GM18499 (cell line): ENCODE results near the gene FNBP1.
"Not testable (repeated sequence)": the region's sequence is repeated elsewhere in the genome, so short reads cannot be mapped to it uniquely, and the experiment has no call there.

Source experiments
- ATAC-seq: cut with Tn5 transposase; IDR thresholded peaks from one replicate; pipeline ENCODE4 v1.9.1; 2021; ENCODE audit warnings: moderate number of reproducible peaks; ENCODE audit not compliant: insufficient read depth, unreplicated experiment

The FNBP1 gene

DNA sequence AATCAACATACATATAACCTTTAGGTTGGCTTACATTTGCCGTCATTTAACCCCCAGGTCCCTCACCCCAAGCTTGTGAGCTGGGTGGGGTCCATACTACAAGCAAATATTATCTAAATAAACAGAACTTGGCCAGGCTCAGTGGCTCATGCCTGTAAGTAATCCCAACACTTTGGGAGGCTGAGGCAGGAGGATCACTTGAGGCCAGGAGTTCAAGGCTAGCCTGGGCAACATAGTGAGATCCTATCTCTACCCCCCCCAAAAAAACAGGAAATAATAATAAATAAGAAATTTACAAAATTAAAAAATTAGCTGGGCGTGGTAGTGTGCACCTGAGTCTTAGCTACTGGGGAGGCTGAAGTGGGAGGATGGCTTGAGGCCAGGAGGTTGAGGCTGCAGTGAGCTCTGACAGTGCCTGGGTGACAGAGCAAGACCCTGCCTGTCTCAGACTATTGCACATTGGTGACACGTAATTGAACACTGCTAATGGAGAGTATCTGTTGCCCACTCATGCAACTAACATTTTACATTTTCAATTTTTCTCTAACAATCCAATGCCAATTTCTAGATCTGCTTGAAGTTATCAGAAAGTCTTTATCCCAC, 18.9 kb downstream of the FNBP1 start:
- no peak for ATAC-seq

DNA sequence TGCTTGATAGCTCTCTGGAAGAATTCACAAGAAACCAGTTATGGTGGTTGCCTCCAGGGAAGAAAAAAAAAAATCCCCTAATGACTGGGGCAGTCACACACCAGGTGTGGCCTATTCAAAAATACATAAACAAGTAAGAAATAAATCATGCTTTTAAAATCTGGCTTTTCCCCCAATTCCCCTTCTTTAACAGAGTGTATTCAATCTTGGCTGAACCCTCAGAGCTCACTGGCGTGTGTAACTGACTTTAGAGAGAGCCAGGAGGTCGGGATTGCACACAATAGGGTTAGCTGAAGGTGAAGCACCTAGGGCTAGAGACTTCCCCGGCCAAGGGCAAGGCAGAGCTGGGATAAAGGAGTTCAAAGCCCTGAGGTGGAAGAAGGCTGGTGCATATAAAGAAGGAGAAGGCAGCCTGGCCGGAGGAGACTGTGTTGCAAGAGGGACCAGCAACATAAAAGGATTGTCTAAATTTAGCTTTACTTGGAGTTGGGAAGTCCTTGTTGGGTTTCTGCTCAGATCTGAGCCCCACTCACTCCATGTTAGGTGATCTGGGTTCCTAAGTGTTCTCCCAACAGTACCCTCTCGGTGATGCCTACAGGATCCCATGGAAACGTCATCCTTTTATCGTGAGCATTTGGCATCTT, 19.7 kb downstream of the FNBP1 start:
- no peak for ATAC-seq

GRCh38 chr9:130022566-130023143, 20.3 kb downstream of the FNBP1 start:
- ATAC-seq, result no peak

DNA sequence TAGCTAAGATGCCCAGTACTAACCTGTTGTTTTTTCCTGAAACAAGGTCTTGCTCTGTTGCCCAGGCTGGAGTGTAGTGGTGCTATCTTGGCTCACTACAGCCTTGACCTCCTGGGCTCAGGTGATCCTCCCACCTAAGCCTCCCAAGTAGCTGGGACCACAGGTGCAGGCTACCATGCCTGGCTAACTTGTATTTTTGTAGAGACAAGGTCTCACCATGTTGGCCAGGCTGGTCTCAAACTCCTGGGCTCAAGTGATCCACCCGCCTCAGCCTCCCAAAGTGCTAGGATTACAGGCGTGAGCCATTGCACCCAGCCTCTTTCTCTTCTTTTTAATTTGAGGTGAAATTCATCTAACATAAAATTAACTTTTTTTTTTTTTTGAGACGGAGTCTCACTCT, 21.1 kb downstream of the FNBP1 start:
- not testable (repeated sequence) for ATAC-seq

GRCh38 chr9:130021123-130021522, 21.9 kb downstream of the FNBP1 start:
- no peak for ATAC-seq

- no peak for ATAC-seq
Measured at GRCh38 chr9:130020618-130021017, 22.4 kb downstream of the FNBP1 start.

GRCh38 chr9:130018265-130018664, 24.7 kb downstream of the FNBP1 start:
- no peak for ATAC-seq

- not testable (repeated sequence) for ATAC-seq
Measured at GRCh38 chr9:130017510-130017909, 25.5 kb downstream of the FNBP1 start.

GRCh38 chr9:130017076-130017475, 25.9 kb downstream of the FNBP1 start:
- ATAC-seq, result no peak

DNA sequence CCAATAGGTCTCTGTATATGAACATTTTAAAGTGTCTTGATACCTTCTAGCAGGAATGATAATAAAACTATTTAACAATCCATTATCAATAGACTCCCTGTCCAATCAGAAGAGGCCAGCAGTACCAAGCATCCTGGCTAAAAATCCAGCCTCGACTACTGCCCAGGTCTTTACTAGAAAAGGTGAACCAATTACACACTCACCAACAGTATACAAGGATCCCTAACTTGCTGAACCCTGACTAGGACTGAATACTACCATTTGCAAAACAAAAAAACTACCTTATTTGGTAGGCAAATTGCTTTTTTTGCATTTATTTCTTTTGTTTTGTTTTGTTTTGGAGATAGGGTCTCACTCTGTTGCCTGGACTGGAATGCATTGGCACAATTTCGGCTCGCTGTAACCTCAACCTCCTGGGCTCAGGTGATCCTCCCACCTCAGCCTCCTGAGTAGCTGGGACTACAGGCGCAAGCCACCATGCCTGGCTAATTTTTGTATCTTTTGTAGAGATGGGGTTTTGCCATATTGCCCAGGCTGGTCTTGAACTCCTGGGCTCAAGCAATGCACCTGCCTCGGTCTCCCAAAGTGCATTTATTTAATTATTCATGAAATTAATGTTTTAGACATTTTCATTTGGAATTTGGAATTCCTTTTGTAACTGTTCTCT, 27.5 kb downstream of the FNBP1 start:
- ATAC-seq, result no peak

DNA sequence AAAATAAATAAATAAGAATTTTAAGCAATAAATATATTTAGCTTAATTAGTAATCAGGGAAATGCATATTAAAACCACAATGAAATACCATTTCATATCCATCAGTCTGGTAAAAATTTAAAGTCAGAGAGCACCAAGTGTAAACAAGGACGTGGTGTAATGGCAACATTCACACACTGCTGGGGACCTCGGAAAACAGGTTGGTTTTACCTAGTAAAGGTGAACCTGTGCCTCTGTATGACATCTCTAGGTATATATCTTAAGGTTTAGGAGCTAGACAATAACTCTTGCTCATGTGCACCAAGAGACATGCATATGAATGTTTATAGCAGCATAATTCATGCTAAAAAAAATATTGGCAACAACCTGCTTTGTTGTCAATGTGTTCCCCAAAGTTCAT, 29.7 kb downstream of the FNBP1 start:
- ATAC-seq, result no peak

GRCh38 chr9:130010151-130010988, 32.6 kb downstream of the FNBP1 start:
- no peak for ATAC-seq

DNA sequence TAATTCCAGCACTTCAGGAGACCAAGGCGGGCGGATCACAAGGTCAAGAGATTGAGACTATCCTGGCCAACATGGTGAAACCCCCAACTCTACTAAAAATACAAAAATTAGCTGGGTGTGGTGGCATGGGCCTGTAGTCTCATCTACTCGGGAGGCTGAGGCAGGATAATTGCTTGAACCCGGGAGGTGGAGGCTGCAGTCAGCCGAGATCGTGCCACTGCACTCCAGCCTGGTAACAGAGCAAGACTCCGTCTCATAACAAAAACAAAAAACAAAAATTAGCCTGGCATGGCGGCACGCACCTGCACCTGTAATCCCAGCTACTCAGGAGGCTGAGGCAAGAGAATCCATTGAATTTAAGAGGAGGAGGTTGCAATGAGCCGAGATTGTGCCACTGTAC, 33.4 kb downstream of the FNBP1 start:
- not testable (repeated sequence) for ATAC-seq

DNA sequence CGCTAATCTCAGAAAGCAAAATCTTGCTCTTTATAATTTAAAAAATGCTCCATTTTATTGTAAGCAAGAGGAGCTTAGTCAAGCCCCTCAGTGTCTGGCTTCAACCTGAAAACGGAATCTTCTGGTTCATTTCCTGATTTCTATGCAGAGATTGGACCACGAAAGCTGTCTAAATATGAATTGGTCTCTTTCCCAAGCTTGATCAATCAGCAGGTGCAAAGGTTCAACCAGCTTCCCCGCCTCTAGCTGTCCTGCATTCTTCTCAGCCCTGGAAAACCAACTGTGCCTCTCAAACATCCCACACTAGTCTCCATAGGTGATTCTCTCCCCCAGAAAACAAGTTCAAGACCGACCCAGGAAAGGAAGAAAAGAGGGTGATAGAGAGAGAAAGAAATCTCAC, 34.5 kb downstream of the FNBP1 start:
- no peak for ATAC-seq

DNA sequence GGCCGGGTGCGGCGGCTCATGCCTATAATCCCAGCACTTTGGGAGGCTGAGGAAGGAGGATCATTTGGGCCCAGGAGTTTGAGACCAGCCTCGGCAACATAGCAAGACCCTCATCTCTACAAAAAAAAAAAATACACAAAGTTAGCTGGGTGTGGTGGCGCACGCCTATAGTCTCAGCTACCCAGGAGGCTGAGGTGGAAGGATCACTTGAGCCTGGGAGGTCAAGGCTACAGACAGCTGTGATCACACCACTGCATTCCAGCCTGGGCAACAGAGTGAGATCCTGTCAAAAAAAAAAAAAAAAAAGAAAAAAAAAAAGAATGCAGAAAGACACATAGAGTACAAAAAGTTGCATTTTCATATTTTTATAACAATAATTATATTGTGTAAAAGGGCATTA, 36.0 kb downstream of the FNBP1 start:
- ATAC-seq, result not testable (repeated sequence)

GRCh38 chr9:130003943-130004552, 38.9 kb downstream of the FNBP1 start:
- ATAC-seq, result no peak

GRCh38 chr9:130002320-130002719, 40.7 kb downstream of the FNBP1 start:
- ATAC-seq, result no peak

DNA sequence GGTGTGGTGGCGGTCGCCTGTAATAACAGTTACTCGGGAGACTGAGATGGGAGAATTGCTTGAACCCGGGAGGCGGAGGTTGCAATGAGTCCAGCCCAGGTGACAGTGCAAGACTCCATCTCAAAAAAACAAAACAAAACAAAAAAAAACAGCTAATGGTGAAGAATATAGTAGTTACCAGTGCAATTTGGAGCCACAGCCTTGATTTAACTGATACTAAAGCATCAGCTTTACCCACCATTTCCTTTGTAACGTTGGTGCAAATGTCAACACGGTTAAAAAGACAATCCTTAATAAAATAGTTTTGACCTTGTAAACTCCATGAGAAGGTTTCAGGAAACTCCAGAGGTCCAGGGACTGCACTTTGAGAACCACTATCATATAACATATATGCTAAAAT, 41.8 kb downstream of the FNBP1 start:
- ATAC-seq, result no peak

GRCh38 chr9:129999141-129999510, 43.9 kb downstream of the FNBP1 start:
- no peak for ATAC-seq

DNA sequence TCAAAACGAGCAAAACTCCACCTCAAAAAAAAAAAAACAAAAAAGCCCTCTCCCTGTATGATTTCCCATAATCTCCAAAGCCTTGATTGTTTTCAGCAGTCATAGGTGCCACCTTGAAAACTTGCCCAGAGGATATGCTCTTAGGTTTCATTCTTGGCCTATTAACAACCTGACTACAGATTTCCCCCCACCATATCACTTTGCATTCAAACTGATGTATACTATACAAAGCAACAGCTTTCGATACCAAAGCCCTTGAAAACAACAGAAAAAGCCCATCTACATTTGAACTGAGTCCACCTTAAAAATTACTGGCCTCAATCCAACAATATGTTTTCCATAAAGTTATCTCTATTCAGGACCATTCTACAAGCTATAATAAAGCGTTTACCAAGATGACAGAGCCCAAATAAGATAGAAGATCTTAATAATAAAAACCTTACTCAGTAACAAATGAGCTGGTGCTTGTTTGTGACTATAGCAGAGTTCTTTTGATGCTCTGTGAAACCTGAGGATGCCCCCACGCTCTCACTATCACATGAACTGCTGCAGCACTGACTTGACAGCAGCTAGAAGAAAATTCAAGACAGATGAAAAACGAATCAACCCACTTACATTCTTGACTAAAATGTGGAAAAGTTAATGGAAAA, 44.4 kb downstream of the FNBP1 start:
- no peak for ATAC-seq
